Ramos (cell line): ENCODE data around the gene TOMM22.

ENCODE experiments used
- in situ Hi-C: fragments of 300-500 bp; cut with MboI; formaldehyde crosslinking; loops from one replicate; pipeline ENCODE4 v1.14.3; 2022; ENCODE audit warnings: low sequenced_read_pairs; ENCODE audit not compliant: unreplicated experiment

Gene TOMM22

DNA sequence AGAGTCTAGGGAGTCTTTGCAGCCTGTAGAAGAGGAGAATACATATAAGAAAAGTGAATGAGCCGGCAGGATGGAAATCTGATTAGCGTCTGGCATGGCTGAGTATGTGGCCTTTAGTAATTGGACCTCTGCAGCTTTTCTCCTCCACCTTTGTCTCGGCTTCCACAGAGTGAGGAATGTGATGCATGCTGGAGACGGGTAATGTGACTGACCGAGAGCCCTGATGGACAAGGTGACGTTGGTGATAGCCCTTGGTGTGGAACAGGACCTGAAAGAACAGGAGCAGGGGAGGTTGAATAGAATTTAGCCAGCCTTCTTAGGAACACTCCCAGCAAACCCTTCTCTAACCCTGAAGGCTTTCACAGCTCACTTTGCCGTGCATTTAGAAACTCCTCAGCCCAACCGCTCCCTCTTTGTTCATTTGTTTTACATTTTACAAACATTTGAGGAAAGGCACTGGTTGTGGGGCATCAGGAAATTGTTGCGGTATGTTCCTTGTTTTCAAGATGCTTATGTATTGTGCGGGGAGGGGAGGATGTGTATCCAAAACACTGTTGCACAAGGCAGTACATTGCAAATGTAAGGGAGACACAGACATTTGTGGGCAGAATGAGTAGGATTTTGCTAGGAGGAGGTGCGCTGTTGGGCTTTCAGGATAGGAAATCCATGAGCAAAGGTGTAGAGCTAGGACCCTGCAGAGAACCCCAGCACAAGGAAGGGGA is 30.9 kb downstream of the TOMM22 start:
- in situ Hi-C loops, result no loop called here

GRCh38 chr22:38713921-38714320 is 32.2 kb downstream of the TOMM22 start:
- in situ Hi-C loops, result no loop called here

DNA sequence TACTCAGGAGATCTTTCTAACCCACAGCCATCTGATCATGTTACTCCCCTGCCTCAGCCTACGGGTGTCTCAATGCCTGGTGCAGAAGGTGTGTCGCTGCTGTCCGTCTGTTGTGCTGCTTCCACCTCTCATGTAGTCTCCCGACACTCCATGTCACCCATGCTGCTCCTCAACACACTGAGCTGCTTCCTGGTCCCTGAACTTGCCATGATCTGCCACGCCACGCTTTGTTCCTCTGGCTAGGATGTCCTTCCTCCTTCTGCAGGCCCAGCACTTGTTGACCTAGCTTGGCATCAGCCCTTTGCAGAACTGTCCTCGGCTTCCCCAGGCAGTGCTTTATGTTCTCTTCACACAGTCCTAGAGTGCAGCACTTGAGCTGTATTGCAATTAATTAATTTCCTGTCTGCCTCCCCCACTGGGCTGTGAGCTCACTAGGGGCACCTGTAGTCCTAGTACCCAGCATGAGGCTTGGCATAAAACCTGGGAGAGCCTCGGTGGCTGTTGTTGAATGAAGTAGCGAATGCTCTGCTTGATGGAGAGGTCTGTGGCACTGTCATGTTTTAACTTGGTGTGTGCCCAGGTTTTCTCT is 33.5 kb downstream of the TOMM22 start:
- in situ Hi-C loops, result no loop called here

GRCh38 chr22:38715852-38716251 is 34.1 kb downstream of the TOMM22 start:
- in situ Hi-C loops, result no loop called here

DNA sequence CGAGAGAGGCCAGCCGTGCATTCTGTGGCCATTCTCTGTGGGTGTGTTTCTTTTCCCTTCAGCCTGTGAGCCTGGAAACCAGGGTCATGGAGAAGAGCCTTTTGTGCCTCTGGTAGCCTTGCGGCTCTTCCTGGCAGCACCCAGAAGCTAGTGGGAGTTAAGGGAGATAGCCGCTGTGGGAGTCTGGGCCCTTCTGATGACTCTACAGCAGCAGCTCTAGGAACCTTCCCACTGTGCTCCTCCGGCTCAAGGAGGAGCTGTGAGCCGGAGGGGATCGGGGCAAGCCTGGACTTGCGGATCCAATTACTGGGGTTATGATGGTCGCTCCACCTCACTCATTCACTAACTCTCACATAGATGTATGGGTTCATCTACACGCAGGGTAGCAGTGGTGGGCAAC is 34.5 kb downstream of the TOMM22 start:
- in situ Hi-C loops, result no loop called here

- in situ Hi-C loops, result no loop called here
Measured at GRCh38 chr22:38716826-38717225, 35.1 kb downstream of the TOMM22 start.

DNA sequence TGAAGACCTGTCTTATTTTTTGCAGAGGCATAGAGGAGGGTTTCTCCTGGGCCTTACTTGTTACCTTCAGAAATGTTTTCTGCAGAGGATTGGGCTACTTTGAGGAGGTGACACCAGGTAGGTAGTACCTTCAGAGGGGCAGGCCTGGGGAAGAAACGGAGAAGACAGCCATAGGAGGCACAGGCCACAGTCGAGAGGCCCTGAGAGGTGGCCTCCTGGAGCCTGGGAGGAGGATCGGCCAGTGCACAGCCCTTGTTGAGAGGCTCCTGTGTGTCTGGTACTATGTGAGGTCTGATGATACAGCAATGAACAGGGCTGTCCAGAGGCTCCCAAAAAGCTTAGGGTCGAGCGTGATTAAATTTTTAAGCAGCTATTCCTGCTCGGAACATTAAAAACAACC is 35.5 kb downstream of the TOMM22 start:
- in situ Hi-C loops, result no loop called here

- in situ Hi-C loops, result no loop called here
Measured at GRCh38 chr22:38718414-38718813, 36.7 kb downstream of the TOMM22 start.

- in situ Hi-C loops, result no loop called here
Measured at GRCh38 chr22:38719196-38719595, 37.4 kb downstream of the TOMM22 start.

DNA sequence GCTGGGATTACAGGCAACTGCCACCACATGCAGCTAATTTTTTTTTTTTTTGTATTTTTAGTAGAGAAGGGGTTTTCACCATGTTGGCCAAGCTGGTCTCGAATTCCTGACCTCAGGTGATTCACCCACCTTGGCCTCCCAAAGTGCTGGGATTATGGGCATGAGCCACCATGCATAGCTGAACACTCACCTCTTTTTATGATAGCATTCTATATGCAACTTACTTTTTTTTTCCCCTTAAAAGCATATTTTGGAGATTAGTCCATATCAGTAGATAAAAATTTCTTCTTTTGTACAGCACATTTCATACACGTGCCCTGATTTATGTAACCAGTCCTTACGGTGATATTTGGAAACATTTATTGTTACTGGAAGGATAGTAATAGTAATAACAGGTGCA is 38.6 kb downstream of the TOMM22 start:
- in situ Hi-C loops, result no loop called here

DNA sequence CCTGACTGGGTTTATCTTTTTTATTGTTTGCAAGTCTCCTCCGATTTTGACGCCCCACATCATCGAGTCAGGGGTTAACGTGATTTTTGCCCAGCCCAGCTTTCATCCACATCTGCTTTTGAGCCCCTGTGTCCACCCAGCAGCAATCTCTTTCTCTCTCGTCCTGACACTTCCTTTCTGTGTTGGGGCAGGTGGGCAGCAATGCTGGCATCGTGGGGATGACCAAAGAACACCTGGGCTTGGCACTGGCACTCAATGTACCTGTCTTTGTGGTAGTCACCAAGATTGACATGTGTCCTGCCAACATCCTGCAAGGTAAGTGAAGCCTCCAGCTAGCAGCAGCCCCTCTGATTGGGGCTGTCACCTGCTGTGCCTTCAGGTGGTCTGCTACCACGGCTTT is 39.8 kb downstream of the TOMM22 start:
- in situ Hi-C loops, result no loop called here

DNA sequence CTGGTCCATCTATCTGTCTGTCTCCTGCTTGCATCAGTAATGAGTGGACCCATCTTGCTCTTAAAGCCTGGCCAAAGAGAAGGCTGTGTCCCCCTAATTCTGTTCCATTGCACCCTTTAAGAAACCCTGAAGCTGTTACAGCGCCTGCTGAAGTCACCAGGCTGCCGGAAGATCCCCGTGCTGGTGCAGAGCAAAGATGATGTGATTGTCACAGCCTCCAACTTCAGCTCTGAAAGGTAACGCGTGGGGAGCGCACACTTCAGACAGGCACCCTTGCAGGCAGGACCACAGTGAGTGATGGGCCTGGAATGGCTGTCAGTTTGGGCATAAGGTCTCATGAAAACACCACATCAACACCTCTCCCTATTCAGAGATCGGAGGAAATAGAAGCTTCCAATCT is 42.4 kb downstream of the TOMM22 start:
- in situ Hi-C loops, result no loop called here

DNA sequence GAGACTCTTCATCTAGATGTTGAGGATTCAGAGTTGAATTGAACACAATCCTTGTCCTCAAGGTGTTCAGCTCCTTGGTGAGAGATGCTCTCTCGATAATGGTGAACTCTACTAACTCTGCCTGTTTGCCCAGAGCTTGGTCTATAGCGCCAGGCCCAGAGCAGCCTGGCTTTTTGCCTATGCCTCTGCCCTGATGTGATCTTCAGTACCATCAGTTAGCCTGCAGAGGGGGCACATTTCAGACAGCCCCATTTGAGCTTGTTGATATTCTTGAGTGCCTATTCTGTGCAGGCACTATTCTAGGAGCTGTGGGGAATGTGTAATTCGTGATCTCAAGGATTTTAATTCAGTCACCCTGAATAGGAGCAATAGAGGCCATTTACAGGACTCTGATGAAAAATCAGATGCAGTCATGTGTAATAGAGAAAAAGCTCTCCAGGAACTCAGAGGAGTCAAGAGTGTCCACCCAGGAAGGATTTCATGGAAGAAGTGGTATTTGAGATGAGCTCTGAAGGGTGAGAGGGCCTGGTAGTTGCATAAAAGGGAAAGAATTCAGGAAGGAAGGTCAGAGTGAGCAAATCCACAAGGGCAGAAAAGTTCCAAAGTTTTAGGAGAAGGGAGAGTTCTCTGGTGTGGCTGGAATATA is 43.3 kb downstream of the TOMM22 start:
- in situ Hi-C loops, result no loop called here

GRCh38 chr22:38725900-38726655 is 44.3 kb downstream of the TOMM22 start:
- in situ Hi-C loops, result no loop called here

DNA sequence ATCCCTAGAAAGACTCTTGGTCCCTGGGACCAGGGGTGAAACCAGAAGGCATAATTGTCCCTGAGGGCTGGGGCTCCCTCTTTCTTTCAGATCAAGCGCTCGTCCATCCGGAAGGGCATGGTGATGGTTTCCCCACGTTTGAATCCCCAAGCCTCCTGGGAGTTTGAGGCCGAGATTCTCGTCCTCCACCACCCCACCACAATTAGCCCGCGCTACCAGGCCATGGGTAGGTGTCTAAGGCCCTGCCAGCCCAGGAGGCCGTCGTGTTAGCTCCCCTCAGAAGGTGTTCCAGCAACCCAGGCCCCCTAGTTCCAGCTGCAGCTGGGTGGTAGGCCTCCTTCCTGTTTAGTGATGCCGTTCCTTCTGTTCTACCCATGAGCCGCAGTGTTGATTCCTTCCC is 45.4 kb downstream of the TOMM22 start:
- in situ Hi-C loops, result no loop called here

- in situ Hi-C loops, result no loop called here
Measured at GRCh38 chr22:38727530-38728451, 46.0 kb downstream of the TOMM22 start.

DNA sequence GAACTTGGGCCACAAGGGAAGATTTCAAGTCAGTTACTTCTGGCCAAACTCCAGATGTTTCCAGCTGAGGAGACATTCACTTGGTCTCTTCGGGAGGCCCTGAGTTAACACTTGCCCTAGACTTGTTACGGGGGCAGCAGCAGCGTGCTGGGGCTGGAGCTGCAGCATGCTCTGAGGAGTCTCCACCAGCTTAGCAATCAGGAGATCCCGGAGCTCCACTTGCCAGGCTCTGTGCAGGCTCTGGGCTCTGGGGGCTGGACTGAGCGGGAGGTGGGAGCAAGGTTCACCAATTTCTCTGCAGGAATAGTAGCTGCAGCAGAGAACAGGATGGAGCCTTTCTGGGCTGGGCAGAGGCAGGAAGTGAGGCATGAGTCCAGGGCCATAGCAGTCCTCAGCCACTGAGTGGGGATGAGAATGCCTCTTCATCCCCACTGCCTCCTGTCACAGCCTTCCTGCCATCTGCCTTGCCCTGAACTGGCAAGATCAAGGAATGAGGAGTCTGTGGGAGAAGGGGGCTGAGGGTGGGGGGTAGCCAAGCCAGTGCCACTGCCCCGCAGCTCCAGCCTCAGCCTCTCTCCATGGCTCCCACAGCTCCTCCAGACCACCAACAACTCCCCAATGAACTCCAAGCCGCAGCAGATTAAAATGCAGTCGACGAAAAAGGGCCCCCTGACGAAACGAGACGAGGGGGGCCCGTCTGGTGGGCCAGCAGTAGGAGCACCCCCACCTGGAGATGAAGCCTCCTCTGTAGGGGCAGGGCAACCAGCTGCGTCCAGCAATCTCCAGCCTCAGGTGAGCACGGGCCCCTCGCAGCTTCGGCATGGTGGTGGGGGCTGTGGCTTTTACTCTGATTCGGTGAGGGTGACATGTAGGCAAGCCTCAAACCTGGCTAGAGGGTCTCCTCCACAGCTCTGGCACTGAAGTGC is 47.4 kb downstream of the TOMM22 start:
- in situ Hi-C loops, result no loop called here

- in situ Hi-C loops, result no loop called here
Measured at GRCh38 chr22:38729946-38730345, 48.2 kb downstream of the TOMM22 start.

- in situ Hi-C loops, result no loop called here
Measured at GRCh38 chr22:38730411-38730871, 48.7 kb downstream of the TOMM22 start.
